Measurements from ENCODE around the gene ZNRF1.

The ZNRF1 gene

DNA sequence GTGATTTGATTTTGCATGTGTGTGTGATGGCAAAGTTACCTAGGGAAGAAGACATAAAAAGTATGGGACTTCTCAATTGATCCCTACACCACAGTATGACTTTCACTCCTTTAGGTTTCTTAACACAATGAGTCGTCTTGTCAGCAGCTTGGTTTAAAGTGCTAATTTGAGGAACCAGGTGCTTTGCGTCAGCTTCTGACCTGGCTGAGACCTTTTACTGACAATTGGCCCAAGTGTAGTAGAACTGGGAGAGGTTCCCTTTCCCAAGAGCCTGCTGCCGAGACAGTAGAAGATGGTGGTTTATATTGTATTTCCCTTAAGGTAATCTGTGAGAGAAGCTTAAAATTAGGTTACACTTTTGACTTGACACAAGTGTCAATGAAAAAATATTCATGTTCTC lies 62.8 kb downstream of the ZNRF1 start:
- no peak for DNase-seq (ENCODE audit: low spot score)

GRCh38 chr16:75062135-75062975 lies 63.5 kb downstream of the ZNRF1 start:
- DNase-seq (ENCODE audit: low spot score): no peak

DNA sequence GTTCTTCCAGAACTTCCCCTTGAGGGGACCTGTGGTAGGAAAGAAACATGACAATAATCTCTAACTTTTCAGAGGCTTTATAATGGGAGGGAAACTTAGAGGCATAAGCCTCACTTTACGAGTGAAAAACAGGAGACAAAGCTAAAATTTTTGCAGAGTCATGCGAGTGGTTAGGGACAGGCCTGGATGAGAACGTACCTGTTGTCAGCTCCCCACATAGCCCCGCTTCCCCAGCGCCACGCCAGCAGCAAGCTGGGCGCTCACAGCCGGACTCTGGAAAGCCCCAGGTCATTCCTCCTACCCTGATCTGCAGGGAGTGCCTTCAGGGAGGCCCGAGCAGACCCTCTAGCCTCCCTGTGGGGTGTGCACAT lies 64.1 kb downstream of the ZNRF1 start:
- no peak for DNase-seq (ENCODE audit: low spot score)

DNA sequence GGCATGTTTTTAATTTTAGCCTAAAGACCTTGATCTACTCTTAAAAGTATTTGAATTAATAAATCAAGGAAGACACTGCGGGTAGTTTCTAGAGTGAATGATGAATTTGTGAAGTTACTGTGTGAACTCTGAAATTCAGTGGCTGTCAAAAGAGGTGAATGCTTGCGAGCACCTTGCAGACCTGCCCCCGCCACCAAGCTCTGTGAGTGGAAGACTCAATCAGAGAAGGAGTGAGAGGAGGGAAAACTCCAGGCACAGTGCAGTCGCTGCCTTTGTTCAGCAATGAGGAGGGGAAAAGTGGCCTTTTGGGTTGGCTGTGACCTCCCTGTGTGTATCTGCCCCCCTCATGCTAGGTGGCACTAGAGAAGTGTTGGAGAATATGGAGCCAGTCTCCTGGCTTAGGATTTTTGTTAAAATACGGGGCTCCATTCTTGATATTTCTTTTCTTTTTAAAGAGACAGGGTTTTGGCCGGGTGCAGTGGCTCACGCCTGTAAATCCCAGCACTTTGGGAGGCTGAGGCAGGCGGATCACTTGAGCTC lies 64.8 kb downstream of the ZNRF1 start:
- DNase-seq (ENCODE audit: low spot score): no peak

GRCh38 chr16:75064403-75065148 lies 65.8 kb downstream of the ZNRF1 start:
- DNase-seq (ENCODE audit: low spot score): no peak

GRCh38 chr16:75065149-75065505 lies 66.3 kb downstream of the ZNRF1 start:
- no peak for DNase-seq (ENCODE audit: low spot score)

GRCh38 chr16:75065521-75066149 lies 66.8 kb downstream of the ZNRF1 start:
- no peak for DNase-seq (ENCODE audit: low spot score)

- no peak for DNase-seq (ENCODE audit: low spot score)
Observed at GRCh38 chr16:75066861-75067447, 68.1 kb downstream of the ZNRF1 start.

DNA sequence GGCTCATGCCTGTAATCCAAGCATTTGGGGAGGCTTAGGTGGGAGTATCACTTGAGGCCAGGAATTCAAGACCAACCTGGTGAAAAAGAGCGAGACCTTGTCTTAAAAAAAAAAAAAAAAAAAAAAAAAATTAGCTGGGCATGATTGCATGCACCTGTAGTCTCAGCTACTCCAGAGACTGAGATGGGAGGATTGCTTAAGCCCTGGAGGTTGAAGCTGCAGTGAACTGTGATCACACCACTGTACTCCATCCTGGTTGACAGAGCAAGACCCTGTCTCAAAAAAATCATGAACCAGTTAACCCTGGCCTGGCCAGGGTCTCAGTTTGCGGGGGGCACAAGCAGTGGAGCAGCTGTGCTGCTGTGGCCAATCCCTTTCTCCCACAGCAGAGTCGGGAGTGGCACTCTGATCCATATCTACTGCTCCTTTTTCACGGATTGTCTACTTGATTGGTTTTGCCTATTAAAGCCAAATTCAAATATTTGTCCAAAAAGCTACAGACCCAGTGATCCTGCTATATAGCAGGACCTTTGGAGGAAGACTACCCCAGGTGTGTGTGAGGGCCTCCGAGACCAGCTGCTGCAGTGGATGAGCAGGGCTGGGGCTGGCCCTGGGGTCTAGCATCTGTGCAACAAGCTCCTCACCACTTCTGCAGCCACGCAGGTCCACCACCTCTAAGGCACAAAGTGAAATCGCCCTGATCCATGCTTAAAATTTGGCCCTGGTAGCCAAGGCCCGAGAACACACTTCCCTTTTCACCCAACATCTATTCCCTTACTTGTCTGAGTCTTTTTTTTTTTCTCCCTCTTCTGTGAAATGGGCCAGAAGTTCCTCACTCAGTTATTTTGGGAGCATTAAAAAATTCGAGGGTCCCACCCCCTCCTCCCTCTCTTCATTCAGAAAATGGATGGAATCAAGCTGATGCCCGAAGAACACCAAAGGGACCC lies 69.5 kb downstream of the ZNRF1 start:
- no peak for DNase-seq (ENCODE audit: low spot score)

DNA sequence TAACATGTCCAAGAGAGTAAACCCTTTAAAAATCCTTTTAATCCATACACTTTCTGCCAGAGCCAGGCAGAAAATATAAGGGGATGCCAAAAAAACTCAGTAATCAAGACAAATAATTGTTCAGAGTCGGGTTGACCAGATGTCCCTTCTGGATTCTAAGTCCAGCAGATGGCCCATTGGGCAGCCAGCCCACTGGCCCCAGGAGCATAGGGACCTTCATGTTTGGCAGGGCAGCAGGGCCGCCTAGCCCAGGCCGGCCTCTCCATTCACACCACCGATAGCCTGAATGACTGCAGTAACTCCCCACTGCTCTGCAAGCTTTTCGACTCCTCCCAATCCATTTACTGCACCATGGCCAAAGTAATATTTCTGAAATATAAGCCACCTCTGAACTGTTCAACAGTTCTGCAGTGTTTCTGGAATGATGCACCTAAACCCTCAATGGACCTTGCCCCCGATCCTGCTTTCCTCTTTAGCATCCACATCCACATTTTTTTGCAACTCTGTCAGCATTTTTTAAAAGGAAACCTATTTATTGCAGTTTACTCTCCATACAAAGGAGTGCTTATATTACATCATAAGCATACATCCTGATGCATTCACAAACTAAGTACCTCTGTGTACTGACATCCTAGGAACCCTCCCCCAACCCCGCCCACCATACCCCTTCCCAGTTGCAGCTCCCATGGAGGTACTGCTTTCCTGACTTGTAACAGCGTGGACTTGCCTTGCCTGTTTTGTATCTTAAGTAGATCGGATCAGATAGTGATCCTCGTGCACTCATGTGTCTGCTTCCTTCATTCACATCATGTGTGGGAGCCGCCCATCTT lies 71.4 kb downstream of the ZNRF1 start:
- no peak for DNase-seq (ENCODE audit: low spot score)

GRCh38 chr16:75071621-75072020 lies 72.8 kb downstream of the ZNRF1 start:
- no peak for DNase-seq (ENCODE audit: low spot score)

- no peak for DNase-seq (ENCODE audit: low spot score)
Observed at GRCh38 chr16:75072239-75072947, 73.6 kb downstream of the ZNRF1 start.

DNA sequence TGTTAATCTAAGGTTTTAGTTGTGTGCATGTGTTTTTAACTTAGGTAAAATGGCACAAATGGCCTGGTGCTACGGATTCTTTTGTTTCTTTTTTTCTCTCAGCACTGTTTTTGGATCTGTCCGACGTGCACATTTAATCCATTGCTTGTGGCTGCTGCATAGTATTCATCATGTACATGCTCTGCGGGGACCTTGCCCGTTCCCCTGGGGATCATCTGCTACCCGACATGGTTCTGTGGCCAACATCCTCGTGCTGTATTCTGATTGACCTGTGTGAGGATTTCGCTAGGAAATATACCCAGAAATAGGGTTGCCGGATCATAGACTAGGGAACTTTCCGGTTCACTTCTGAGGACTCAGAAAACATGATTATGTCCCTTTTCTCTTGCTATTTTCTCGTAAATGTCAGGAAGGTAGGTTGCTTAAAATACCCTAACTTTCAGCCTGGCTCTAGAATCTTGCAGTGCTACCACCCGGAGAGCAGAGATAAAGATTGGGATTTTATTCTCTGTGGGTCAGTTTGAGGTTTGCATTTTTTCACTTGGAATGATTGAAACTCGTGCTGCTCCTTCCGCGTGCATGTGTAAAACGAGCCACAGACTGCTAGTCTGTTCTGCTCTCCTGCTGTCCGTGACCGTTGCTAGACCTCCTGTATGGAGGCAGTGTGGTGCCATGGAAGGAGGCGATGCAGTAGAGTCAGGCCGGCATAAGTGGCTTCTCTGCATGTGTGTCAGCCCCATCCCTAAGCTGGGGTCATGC lies 74.9 kb downstream of the ZNRF1 start:
- DNase-seq (ENCODE audit: low spot score): no peak

- DNase-seq (ENCODE audit: low spot score): no peak
Observed at GRCh38 chr16:75074304-75074793, 75.5 kb downstream of the ZNRF1 start.

DNA sequence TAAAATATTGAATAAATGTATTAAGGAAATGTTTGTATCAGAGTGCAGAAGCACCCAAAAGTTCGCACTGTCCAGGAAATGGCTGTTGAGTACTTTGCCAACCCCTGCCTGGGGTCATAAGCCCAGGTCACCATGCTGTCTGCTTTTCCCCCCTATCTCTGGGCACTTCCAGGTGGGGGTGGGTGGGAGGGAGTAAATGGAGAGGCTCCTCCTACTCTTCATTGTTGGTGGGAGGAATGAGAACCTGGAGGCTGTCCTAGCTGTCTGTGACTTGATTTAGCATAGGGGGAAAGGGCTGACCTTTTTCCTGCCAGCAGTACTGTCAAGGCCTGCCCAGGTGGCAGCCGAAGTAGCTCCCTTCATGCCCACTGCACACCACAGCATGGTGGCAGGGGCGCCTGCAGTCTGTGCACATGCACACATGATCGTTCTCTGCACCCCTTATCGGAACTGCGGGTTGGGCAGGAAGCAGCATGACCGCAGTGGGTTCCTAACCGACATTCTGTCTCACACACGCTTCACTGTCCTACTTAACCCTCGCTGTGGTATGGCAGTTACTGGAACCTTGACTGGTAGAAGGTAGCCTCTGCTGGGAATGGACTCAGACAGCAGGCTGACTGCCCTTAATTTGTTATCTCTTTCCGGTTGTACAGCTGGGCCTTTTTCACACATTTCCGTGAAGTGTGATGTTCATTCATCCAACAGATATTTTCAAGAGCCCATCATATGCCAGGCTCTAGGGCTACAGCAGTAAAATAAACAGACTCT lies 76.3 kb downstream of the ZNRF1 start:
- DNase-seq (ENCODE audit: low spot score): no peak

DNA sequence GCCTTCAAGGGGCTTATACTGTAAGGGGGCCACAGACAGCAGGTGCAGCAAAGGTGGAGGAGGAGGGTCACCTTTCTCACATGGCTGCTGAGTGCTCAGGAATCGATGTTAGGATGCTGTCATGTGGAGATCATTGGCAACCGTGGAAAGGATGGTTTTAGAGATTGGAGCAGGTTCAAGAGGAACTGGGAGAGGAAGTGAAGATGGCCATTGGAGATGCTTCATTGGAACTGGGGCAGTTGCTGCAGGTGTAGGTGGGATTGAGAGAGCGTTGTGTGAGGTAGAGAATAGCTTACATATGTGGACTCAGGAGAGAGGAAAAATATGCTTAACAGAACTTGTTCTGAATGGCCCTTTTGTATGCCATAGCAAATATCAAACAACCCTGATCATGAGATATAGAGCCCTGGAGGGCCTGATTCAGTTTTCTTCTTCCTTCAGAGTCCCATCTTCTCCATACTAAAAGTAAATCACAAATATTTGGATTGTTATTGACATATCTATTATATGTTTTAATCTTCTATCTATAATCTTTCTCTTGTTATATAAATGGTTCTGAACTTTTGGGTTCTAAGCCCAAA lies 77.0 kb downstream of the ZNRF1 start:
- DNase-seq (ENCODE audit: low spot score): no peak

DNA sequence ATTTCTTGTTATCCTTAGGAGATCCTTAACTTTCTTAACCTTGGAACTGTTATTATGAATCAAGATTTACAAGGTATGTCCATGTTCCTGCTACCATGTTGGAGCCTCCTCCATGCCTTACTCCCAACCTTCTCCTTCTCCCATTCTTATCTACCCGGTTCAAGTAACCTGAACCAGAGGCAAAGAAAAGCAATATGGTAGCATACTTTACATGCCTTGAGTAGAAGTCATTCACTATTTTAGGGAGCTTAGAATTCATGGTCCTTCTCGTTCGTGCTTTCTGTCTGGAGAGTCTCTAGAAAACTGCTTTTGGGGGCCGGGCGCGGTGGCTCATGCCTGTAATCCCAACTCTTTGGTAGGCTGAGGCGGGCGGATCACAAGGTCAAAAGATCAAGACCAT lies 80.1 kb downstream of the ZNRF1 start:
- no peak for DNase-seq (ENCODE audit: low spot score)
